Esophagus muscularis mucosa (tissue), 2 donors: Measurements from ENCODE around the gene SLC25A26.

Experiments used
- POLR2A ChIP-seq: fragments of 450-650 bp; IDR thresholded peaks from one replicate; pipeline ENCODE4 v1.6.1; 2017; ENCODE audit warnings: antibody characterized with exemption, moderate library complexity, mild to moderate bottlenecking, low read depth
- POLR2AphosphoS5 ChIP-seq, 2 donors: sonication (generic); formaldehyde crosslinking; IDR thresholded peaks; one replicate each; pipeline ENCODE4 v1.6.1; 2017; ENCODE audit warnings: antibody characterized with exemption in 2 of 2

- TF ChIP-seq POLR2AphosphoS5 (IDR thresholded peaks at IDR 0.05) = no peak
- no peak for TF ChIP-seq POLR2A
These were observed 164.3 kb downstream of the SLC25A26 start for GRCh38 chr3:66385066-66385465.
